Measurements from ENCODE around the gene EMC8. TPM values are rescaled to one million over a fixed set of nuclear protein-coding genes. Genes with fewer than 3 reads are reported as not detected.
A peak's percentile ranks its signal among the peaks of the same experiment; 100 is the strongest.

The EMC8 gene
- total and polyA plus RNA-seq, 2 donors (not counting 1 experiment from before 2014, with no cell fraction given) = 22.1 to 33.1 TPM

GRCh38 chr16:85845266-85845665, 45.9 kb upstream of the EMC8 start:
- no peaks in the 10 kb centered on the region for H4K20me1 ChIP-seq (ENCODE audit: control insufficient read depth, insufficient read depth, low read length, poor library complexity, severe bottlenecking)
- peaks cover 7 to 12% of the 10 kb centered on the region in 2 donors for H3K4me1 ChIP-seq (ENCODE audit: control insufficient read depth in 2 of 2, insufficient read depth in 2 of 2, low read length in 2 of 2)
- CTCF ChIA-PET = interaction anchor here (0.6 to 1.2 kb wide), 2 partner anchors 24 to 47 kb away, joined by 3 to 6 read pairs; no protein-coding TSS in a partner anchor
- H3K27me3 ChIP-seq (replicated peaks in 1 of 4; ENCODE audit: control extremely low read depth in 1 of 4, control insufficient read depth in 3 of 4, insufficient read depth in 4 of 4, low read length in 3 of 4) = no peaks in the 10 kb centered on the region
- TF ChIP-seq EZH2 (IDR thresholded peaks at IDR 0.05; ENCODE audit: borderline replicate concordance, insufficient read depth, low read depth, low read length, poor library complexity, severe bottlenecking) (no peak), CTCF (IDR thresholded peaks at IDR 0.05) (no peak)
- no peak overlapping the region for H3K4me2 ChIP-seq (replicated peaks; ENCODE audit: low read depth, low read length, poor library complexity, severe bottlenecking)
- H3K9ac ChIP-seq (ENCODE audit: low read length) = no peak overlapping the region
- intact Hi-C loops (cut with micrococcal nuclease) = no loop called here
- peaks cover 0 to 4% (median 0%) of the 10 kb centered on the region in 3 donors for H3K9me3 ChIP-seq (ENCODE audit: control extremely low read depth in 1 of 3, control insufficient read depth in 2 of 3, insufficient read depth in 1 of 3, low read length in 2 of 3)
- POLR2A ChIA-PET = no interaction called here
- 96% methylated on average over 19 of the region's 20 CpGs for whole genome bisulfite sequencing (ENCODE audit: insufficient coverage)
- peaks cover 15% of the 10 kb centered on the region for H3K4me1 Mint-ChIP-seq
- H3K79me2 ChIP-seq (ENCODE audit: control insufficient read depth, insufficient read depth, low read length) = no peaks in the 10 kb centered on the region
- peaks cover 2% of the 10 kb centered on the region for H3K9me3 Mint-ChIP-seq (ENCODE audit: insufficient read depth)
- H2AFZ ChIP-seq (ENCODE audit: insufficient read depth, low read depth, low read length, poor library complexity, severe bottlenecking) = peak overlapping the region; percentile 39
- no peaks in the 10 kb centered on the region for H3K36me3 ChIP-seq (replicated peaks in 1 of 2; ENCODE audit: control extremely low read depth in 1 of 2, control insufficient read depth in 1 of 2, extremely low read depth in 1 of 2, insufficient read depth in 2 of 2, low read length in 1 of 2)
- no peak for DNase-seq
- H3K27me3 Mint-ChIP-seq = peaks cover 12% of the 10 kb centered on the region
- no peak overlapping the region for H3K4me3 ChIP-seq (ENCODE audit: control extremely low read depth in 1 of 5, extremely low read depth in 1 of 5, insufficient read depth in 1 of 5, low read depth in 2 of 5, low read length in 4 of 5)
- no peak for ATAC-seq (ENCODE audit: low read depth)
- H3K4me3 Mint-ChIP-seq = no peak overlapping the region
- no peak overlapping the region for H3K27ac Mint-ChIP-seq
- no peak overlapping the region for H3K27ac ChIP-seq (ENCODE audit: low read length in 2 of 2)

GRCh38 chr16:85844786-85845185, 45.4 kb upstream of the EMC8 start:
- Mint-ChIP-seq H3K4me3 (no peak overlapping the region), H3K27me3 (peaks cover 12% of the 10 kb centered on the region), H3K9me3 (ENCODE audit: insufficient read depth) (peaks cover 2% of the 10 kb centered on the region), H3K27ac (peak overlapping the region; percentile 10), H3K4me1 (peaks cover 15% of the 10 kb centered on the region)
- TF ChIP-seq EZH2 (IDR thresholded peaks at IDR 0.05; ENCODE audit: borderline replicate concordance, insufficient read depth, low read depth, low read length, poor library complexity, severe bottlenecking) = no peak
- TF ChIP-seq CTCF (IDR thresholded peaks at IDR 0.05) = no peak
- no peak overlapping the region for H3K4me3 ChIP-seq (ENCODE audit: control extremely low read depth in 1 of 5, extremely low read depth in 1 of 5, insufficient read depth in 1 of 5, low read depth in 2 of 5, low read length in 4 of 5)
- H3K27ac ChIP-seq (ENCODE audit: low read length in 2 of 2) = no peak overlapping the region
- intact Hi-C loops (cut with micrococcal nuclease) = no loop called here
- H3K36me3 ChIP-seq (replicated peaks in 1 of 2; ENCODE audit: control extremely low read depth in 1 of 2, control insufficient read depth in 1 of 2, extremely low read depth in 1 of 2, insufficient read depth in 2 of 2, low read length in 1 of 2) = no peaks in the 10 kb centered on the region
- CTCF ChIA-PET = interaction anchor here (1.2 kb wide), 1 partner anchor 23 kb away, joined by 6 read pairs; no protein-coding TSS in a partner anchor
- peaks cover 0 to 4% (median 0%) of the 10 kb centered on the region in 3 donors for H3K9me3 ChIP-seq (ENCODE audit: control extremely low read depth in 1 of 3, control insufficient read depth in 2 of 3, insufficient read depth in 1 of 3, low read length in 2 of 3)
- no peaks in the 10 kb centered on the region for H3K79me2 ChIP-seq (ENCODE audit: control insufficient read depth, insufficient read depth, low read length)
- H3K4me2 ChIP-seq (replicated peaks; ENCODE audit: low read depth, low read length, poor library complexity, severe bottlenecking) = peak overlapping the region; percentile 32
- POLR2A ChIA-PET = no interaction called here
- no peaks in the 10 kb centered on the region for H3K27me3 ChIP-seq (replicated peaks in 1 of 4; ENCODE audit: control extremely low read depth in 1 of 4, control insufficient read depth in 3 of 4, insufficient read depth in 4 of 4, low read length in 3 of 4)
- H3K4me1 ChIP-seq (ENCODE audit: control insufficient read depth in 2 of 2, insufficient read depth in 2 of 2, low read length in 2 of 2) = peaks cover 7 to 12% of the 10 kb centered on the region in 2 donors
- 20% methylated on average over 12 of the region's 15 CpGs for WGBS (ENCODE audit: insufficient coverage)
- DNase-seq (no peak), ATAC-seq (ENCODE audit: low read depth) (peak; percentile 63)
- no peak overlapping the region for H3K9ac ChIP-seq (ENCODE audit: low read length)
- H4K20me1 ChIP-seq (ENCODE audit: control insufficient read depth, insufficient read depth, low read length, poor library complexity, severe bottlenecking) = no peaks in the 10 kb centered on the region
- peak overlapping the region; percentile 39 for H2AFZ ChIP-seq (ENCODE audit: insufficient read depth, low read depth, low read length, poor library complexity, severe bottlenecking)
